SK-N-MC (cell line): Measurements from ENCODE around the gene UBE3B.

ENCODE experiments used
- EZH2 ChIP-seq: fragments of 200-600 bp; sonication (generic); IDR thresholded peaks from one replicate; pipeline ENCODE4 v1.6.1; 2017; ENCODE audit warnings: antibody characterized with exemption
- FOXP2 ChIP-seq: optimal IDR thresholded peaks from 2 replicates; pipeline ENCODE3; 2011; ENCODE audit warnings: mild to moderate bottlenecking, moderate library complexity; ENCODE audit not compliant: insufficient read depth; ENCODE audit errors: extremely low read length, control extremely low read depth
- POLR2AphosphoS5 ChIP-seq: IDR thresholded peaks from 2 replicates; pipeline ENCODE4 v1.6.1; 2012; ENCODE audit warnings: mild to moderate bottlenecking, low read depth, low read length, borderline replicate concordance

DNA sequence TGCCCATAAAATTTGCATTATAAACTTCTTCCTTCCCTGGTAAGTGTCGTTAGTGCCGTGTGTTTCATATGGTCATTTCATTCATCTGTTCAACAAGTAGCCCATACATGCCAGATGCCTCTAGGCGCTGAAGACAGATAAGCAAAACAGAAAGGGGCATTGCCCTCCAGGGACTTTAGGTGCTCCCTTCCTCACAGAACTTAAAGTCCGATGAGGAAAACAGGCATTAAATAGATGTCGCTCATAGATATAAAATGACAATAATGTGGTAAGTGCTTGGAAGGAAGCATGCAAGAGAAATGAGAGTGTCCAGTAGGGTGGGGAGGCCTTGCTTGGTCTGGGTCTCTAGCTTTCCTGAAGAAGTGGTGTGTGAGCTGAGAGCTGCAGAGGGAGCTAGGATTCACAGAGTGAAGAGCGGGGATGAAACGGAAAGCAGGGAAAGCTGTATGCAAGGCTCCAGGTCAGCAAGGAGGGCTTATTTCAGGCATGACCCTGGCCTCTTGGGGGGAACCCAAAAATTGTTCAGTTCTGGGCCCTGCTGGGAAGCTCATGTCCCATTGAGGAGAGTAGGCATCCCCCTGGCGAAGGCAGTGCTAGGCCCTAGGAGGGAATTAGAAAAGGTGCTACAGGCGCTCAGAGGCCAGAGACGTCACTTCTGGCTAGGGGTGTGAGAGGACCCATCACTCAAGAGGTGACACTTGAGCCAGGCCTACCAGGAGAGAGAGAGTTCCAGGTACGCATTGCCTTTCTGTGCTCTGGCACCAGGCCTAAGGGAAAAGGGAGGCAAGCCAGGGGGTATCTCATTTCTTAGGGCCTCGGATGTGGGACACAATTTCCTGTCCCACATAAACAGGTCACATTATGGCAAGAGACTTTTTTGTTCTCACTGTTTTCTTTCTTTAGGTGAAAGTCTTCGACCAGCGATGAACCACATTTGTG, 11.9 kb downstream of the UBE3B start:
- TF ChIP-seq EZH2 = no peak
- no peak for TF ChIP-seq POLR2AphosphoS5
- TF ChIP-seq FOXP2 = no peak
